AG04450 (cell line): ENCODE measurements around the gene HAGHL. TPM values are rescaled to one million over a fixed set of nuclear protein-coding genes. Genes with fewer than 3 reads are reported as not detected.
A peak's percentile ranks its signal among the peaks of the same experiment; 100 is the strongest.

Source experiments
- CTCF ChIA-PET: fragments of 300-600, 350-600 bp; formaldehyde crosslinking; extraction: SDS; loops from one replicate; lab custom pipeline; 2022; ENCODE audit warnings: antibody characterized with exemption, inconsistent platforms; lab: Charles Lee
- POLR2A ChIA-PET: fragments of 350-600 bp; formaldehyde crosslinking; extraction: SDS; loops from one replicate; lab custom pipeline; 2021; ENCODE audit warnings: antibody characterized with exemption, inconsistent platforms; lab: Yijun Ruan, JAX
- DNase-seq: peaks from one replicate; pipeline ENCODE4 v3.0.0-alpha.2; 2011; ENCODE audit warnings: low read depth, low spot score
- H3K27ac ChIP-seq: one replicate; pipeline ENCODE4 v1.5.1; 2012; ENCODE audit warnings: low read depth, low read length, control low read depth
- H3K27me3 ChIP-seq: one replicate; pipeline ENCODE4 v1.6.0; 2012; ENCODE audit warnings: low read length; ENCODE audit not compliant: control insufficient read depth, insufficient read depth
- H3K4me3 ChIP-seq: 2 replicates; pipeline ENCODE4 v1.5.1; 2011; ENCODE audit warnings: mild to moderate bottlenecking, low read depth, low read length, control low read depth
- H3K9me3 ChIP-seq: 2 replicates; pipeline ENCODE4 v1.5.1; 2012; ENCODE audit warnings: low read length; ENCODE audit not compliant: control insufficient read depth, insufficient read depth
- polyA minus RNA-seq: library from RNA; depleted of rRNA, polyadenylated mRNA; stranded (reverse); fragments of >200 nt; gene quantifications from 2 replicates; pipeline ENCODE4 v1.2.3, GENCODE V29; 2011; rRNA and poly(A)+ RNA removed
- polyA plus RNA-seq: library from polyadenylated mRNA; depleted of rRNA; stranded (reverse); fragments of >200 nt; gene quantifications from 2 replicates; pipeline ENCODE4 v1.2.3, GENCODE V29; 2011; rRNA removed
- TF ChIP-seq, protein P1 (sequence below): IDR thresholded peaks from 2 replicates; pipeline ENCODE4 v1.5.1; 2011; ENCODE audit warnings: low read depth, low read length, control low read depth, inconsistent platforms

Gene HAGHL, protein sequence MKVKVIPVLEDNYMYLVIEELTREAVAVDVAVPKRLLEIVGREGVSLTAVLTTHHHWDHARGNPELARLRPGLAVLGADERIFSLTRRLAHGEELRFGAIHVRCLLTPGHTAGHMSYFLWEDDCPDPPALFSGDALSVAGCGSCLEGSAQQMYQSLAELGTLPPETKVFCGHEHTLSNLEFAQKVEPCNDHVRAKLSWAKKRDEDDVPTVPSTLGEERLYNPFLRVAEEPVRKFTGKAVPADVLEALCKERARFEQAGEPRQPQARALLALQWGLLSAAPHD
- polyA plus RNA-seq (4.2 and 5.5 TPM in 2 replicates), polyA minus RNA-seq (1.2 and 3.5 TPM in 2 replicates)

- Histone ChIP-seq H3K27me3 (no peaks in the 10 kb centered on the region), H3K9me3 (no peaks in the 10 kb centered on the region; the same call in 1 of the 2 replicates), H3K4me3 (peak within 1 kb of the TSS; percentile 73), H3K27ac (peak within 1 kb of the TSS; percentile 39)
- ChIA-PET POLR2A (interaction anchor here (0.5 to 1.4 kb wide), 2 partner anchors 14 to 361 kb away, joined by 3 to 6 read pairs; no protein-coding TSS in a partner anchor), CTCF (no interaction called here)
- DNase-seq = no peak
- TF ChIP-seq, protein P1, sequence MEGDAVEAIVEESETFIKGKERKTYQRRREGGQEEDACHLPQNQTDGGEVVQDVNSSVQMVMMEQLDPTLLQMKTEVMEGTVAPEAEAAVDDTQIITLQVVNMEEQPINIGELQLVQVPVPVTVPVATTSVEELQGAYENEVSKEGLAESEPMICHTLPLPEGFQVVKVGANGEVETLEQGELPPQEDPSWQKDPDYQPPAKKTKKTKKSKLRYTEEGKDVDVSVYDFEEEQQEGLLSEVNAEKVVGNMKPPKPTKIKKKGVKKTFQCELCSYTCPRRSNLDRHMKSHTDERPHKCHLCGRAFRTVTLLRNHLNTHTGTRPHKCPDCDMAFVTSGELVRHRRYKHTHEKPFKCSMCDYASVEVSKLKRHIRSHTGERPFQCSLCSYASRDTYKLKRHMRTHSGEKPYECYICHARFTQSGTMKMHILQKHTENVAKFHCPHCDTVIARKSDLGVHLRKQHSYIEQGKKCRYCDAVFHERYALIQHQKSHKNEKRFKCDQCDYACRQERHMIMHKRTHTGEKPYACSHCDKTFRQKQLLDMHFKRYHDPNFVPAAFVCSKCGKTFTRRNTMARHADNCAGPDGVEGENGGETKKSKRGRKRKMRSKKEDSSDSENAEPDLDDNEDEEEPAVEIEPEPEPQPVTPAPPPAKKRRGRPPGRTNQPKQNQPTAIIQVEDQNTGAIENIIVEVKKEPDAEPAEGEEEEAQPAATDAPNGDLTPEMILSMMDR = no peak
Measured at GRCh38 chr16:726438-727290, at the start of gene HAGHL, which contains the start of gene CCDC78. HAGHL (plus strand) TSS chr16:727106; CDS start chr16:727510, 404 bp downstream. CCDC78 (minus strand) TSS chr16:726443; CDS start chr16:726367, 76 bp downstream.

DNA sequence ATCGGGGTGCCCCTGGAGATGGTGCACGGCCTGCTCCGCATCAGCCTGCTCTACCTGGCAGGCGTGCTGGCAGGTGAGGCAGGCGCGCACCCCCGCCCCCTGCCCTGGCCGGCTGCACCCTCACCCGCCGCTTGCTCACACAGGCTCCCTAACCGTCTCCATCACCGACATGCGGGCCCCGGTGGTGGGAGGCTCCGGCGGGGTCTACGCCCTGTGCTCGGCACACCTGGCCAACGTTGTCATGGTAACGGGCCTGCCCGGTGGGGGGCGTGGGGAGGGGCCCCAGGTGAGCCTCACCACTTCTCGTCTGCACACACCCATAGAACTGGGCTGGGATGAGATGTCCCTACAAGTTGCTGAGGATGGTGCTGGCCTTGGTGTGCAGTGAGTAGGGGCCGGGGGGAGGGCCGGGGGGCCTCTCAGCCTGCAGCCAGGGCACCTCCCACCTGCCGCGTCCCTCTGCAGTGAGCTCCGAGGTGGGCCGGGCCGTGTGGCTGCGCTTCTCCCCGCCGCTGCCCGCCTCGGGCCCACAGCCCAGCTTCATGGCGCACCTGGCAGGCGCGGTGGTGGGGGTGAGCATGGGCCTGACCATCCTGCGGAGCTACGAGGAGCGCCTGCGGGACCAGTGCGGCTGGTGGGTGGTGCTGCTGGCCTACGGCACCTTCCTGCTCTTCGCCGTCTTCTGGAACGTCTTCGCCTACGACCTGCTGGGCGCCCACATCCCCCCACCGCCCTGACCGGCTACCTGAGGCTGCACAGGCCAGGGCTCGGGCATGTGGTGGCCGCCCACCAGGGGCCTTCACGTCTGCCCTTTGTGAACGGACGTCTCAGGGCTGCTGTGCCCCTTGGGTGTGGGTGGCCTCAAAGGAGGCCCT, 49.4 kb upstream of the HAGHL start:
- Histone ChIP-seq H3K27me3 (no peaks in the 10 kb centered on the region), H3K27ac (no peak overlapping the region), H3K4me3 (no peak overlapping the region), H3K9me3 (peaks cover 7% of the 10 kb centered on the region; the same call in 1 of the 2 replicates)
- DNase-seq = no peak
- TF ChIP-seq, protein P1 = no peak
- POLR2A ChIA-PET = no interaction called here
- CTCF ChIA-PET = no interaction called here

DNA sequence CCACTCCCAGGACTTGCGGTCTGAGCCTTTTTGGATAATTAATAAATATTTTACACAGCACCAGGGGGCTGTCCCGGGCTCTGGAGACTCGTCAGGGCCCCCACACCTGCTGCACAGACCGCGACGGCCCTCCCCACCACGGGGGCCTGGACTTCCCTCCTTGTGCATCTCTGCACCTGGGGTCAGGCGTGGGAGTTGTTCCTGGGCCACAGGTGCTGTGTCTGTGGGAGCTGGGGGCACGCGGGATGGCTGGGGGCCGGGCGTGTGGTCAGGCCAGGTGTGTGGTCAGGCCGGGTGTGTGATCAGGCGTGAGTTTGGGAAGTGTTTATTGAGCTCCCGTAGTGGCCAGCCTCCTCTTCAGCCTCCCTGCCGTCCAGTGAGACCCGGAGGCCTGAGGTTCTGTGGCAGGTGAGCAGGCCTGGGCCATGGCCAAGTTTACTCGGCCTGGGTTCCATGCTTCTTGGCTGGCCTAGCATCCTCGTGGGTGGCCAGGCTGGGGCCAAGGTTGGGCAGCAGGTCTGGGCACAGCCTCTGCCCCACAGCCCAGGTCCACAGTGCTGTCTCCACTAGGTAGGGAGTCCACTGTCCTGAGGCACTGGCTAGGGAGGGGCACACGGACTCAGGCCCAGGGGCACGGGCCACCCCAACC, 48.6 kb upstream of the HAGHL start:
- Histone ChIP-seq H3K27me3 (no peaks in the 10 kb centered on the region), H3K27ac (no peak overlapping the region), H3K9me3 (peaks cover 7% of the 10 kb centered on the region; the same call in 1 of the 2 replicates), H3K4me3 (no peak overlapping the region)
- TF ChIP-seq, protein P1 = no peak
- ChIA-PET POLR2A (interaction anchor here (0.9 kb wide), 1 partner anchor 10 kb away, joined by 4 read pairs; no protein-coding TSS in a partner anchor), CTCF (no interaction called here)
- no peak for DNase-seq

DNA sequence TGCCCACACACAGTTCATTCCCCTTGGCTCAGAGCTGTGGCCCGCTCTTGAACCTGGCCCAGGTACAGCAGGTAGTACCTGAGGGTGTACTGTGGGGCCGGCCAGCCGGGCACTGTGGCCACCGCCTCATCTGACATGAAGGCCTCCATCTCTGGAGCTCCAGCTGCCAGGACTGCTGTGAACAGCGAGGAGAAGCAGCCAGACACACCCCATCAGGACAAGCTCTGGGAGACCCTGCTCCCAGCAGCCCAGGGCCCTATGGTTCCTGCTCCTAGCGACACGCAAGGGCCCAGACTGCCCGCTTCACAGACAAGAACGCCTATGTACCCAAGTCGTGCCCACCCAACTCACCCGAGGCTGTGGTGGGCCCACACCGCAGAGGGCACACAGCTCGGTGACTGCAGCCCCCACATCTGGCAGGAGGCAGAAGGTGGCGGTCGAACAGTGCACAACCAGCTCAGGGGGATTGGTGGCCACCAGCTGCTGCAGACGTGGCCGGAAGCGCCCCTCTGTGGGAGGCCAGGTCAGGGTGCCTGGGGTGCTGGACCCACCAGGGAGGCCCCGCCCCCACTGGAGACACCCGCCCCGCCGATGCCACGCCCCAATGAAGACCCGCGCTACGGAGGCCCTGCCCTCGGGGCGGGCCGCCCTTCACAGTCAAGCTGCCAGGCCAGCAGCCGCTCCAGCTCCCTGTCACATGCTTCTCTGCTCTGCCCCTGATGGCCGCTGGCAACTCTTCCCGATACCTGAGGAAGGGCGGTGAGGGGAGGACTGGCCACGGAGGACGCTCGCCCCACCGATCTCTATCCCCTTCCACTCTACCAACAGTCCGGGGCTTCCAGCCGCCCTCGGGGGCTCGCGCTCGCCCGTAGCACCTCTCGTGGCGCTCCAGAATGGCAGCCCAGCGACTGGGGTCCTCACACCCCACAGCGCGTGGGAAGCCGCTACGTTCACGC, 47.8 kb upstream of the HAGHL start:
- Histone ChIP-seq H3K27me3 (no peaks in the 10 kb centered on the region), H3K27ac (peak overlapping the region; percentile 61), H3K9me3 (peaks cover 7% of the 10 kb centered on the region; the same call in 1 of the 2 replicates), H3K4me3 (peak overlapping the region; percentile 64)
- POLR2A ChIA-PET = interaction anchor here (0.6 to 0.9 kb wide), 3 partner anchors 10 to 27 kb away, joined by 3 to 4 read pairs (median 3); no protein-coding TSS in a partner anchor
- no peak for DNase-seq
- TF ChIP-seq, protein P1 = no peak
- CTCF ChIA-PET = no interaction called here
